Tibial nerve (tissue), 4 donors: ENCODE results near the gene GMDS.

Experiments used
- CTCF ChIP-seq, 5 experiments: fragments of 200-600 bp in 3 of 5; fragments of 450-650 bp in 2 of 5; sonication (generic) in 3 of 5; IDR thresholded peaks; one replicate each; pipeline ENCODE4 v1.5.1; 2016 to 2019; ENCODE audit warnings: antibody characterized with exemption in 5 of 5, mild to moderate bottlenecking in 3 of 5, moderate library complexity in 2 of 5
- EP300 ChIP-seq, 2 donors: sonication (generic); formaldehyde crosslinking; IDR thresholded peaks; one replicate each; pipeline ENCODE4 v1.6.1; 2017; ENCODE audit warnings: antibody characterized with exemption in 2 of 2, mild to moderate bottlenecking in 1 of 2
- POLR2A ChIP-seq, 2 donors: fragments of 450-650 bp; IDR thresholded peaks; one replicate each; pipeline ENCODE4 v1.6.1; 2017; ENCODE audit warnings: antibody characterized with exemption in 2 of 2, mild to moderate bottlenecking in 2 of 2, moderate library complexity in 2 of 2

GRCh38 chr6:2085657-2086056, 159.7 kb downstream of the GMDS start:
- TF ChIP-seq POLR2A (IDR thresholded peaks at IDR 0.05) (no peak), CTCF (IDR thresholded peaks at IDR 0.05) (no peak), EP300 (IDR thresholded peaks at IDR 0.05) (no peak)
